Fibroblast of the aortic adventitia (primary cell): ENCODE data around the gene GNG2. TPM values are rescaled to one million over a fixed set of nuclear protein-coding genes. Genes with fewer than 3 reads are reported as not detected.

Experiments used
- DNase-seq: peaks from one replicate; pipeline ENCODE4 v3.0.0-alpha.2; 2010; ENCODE audit warnings: low read depth
- H3K4me3 ChIP-seq: 2 replicates; pipeline ENCODE4 v1.5.1; 2011; ENCODE audit warnings: low read depth, mild to moderate bottlenecking, control low read depth, low read length, moderate library complexity
- total RNA-seq: library from RNA; depleted of rRNA; stranded (reverse); fragments of >200 nt; gene quantifications from 2 replicates; pipeline ENCODE4 v1.2.3, GENCODE V29; 2012; ENCODE audit warnings: low replicate concordance
- TF ChIP-seq, protein P1 (sequence below): IDR thresholded peaks from 2 replicates; pipeline ENCODE4 v1.5.1; 2011; ENCODE audit warnings: mild to moderate bottlenecking, low read length, control low read depth, inconsistent platforms; ENCODE audit not compliant: insufficient read depth

GNG2 gene
- total RNA-seq, 1 donor, result 15.7 TPM

DNA sequence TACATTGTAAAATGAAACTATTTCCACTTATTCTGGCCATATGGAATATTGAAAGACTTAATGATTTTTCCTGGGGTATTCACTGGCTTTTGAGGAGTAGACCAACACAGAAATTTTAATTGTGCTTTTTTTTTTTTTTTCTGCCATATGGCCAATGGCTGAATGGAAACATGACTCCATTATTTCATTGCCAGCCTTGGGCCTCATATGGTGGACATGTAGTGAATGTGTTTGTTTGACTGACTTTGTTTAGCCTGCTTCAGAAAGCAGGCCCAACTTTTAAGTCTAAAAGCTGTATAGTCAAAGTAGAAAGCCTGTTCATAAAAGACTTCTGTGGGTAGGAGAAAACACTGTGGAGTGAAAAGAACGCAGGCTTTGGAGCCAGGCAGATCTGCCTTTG, 2.4 kb downstream of the GNG2 start:
- H3K4me3 ChIP-seq, result no peak overlapping the region
- TF ChIP-seq, protein P1, sequence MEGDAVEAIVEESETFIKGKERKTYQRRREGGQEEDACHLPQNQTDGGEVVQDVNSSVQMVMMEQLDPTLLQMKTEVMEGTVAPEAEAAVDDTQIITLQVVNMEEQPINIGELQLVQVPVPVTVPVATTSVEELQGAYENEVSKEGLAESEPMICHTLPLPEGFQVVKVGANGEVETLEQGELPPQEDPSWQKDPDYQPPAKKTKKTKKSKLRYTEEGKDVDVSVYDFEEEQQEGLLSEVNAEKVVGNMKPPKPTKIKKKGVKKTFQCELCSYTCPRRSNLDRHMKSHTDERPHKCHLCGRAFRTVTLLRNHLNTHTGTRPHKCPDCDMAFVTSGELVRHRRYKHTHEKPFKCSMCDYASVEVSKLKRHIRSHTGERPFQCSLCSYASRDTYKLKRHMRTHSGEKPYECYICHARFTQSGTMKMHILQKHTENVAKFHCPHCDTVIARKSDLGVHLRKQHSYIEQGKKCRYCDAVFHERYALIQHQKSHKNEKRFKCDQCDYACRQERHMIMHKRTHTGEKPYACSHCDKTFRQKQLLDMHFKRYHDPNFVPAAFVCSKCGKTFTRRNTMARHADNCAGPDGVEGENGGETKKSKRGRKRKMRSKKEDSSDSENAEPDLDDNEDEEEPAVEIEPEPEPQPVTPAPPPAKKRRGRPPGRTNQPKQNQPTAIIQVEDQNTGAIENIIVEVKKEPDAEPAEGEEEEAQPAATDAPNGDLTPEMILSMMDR, result no peak
- no peak for DNase-seq

DNA sequence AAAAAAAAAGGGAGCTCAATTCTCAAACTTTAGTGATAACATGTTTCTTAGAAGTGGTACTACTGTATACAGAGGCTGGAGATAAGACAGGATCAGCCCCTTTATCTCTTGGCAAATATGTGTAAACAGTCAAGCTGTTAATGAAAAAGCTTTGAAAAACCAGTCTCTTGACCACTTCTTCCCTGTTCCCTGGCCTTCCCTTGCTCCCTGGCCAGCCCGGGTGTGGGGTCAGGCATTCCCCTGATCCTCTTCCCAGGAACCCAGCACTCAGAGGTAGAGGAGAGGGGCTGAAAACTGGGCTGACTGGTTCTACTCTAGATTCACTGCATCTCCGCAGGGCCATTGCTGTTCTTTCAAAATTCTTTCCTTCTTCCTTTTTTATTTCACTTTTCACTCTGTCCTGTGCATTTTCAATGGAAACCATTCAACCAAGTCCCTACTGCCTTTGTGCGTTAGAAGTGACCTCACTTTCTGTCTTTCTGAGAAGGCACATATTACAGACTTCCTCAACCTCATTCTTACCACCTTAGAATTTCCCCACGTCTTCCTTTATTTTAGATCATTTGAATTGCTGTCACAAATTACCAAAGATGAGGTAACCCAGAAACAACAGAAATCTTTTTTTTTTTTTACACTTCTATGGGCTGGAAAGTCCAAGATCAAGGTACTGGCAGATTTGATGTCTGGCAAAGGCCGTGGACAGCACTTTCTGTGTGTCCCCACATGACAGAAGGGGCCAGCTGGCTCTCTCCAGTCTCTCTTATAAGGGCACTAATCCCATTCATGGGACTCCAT, 5.7 kb downstream of the GNG2 start:
- TF ChIP-seq, protein P1, result no peak
- DNase-seq, result no peak
- H3K4me3 ChIP-seq, result no peak overlapping the region

DNA sequence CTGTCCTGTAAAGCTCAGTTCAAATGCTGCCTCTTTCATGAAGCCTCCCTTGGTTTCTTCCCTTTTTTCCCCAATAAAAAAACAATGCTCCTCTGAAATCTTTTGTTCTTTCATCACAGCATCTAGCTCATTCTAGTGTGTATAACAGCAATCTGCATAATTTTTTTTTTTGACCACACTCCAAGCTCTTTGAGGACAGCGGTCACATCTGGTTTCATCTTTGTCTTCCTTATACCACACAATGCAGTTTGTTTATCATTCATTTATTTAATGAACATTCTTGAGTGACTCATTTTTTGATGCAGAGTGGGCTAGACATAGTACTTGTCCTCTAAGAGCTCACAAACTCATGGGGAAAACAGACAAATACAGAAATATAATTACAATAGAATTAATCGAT, 7.3 kb downstream of the GNG2 start:
- DNase-seq, result no peak
- no peak overlapping the region for H3K4me3 ChIP-seq
- TF ChIP-seq, protein P1, result no peak

DNA sequence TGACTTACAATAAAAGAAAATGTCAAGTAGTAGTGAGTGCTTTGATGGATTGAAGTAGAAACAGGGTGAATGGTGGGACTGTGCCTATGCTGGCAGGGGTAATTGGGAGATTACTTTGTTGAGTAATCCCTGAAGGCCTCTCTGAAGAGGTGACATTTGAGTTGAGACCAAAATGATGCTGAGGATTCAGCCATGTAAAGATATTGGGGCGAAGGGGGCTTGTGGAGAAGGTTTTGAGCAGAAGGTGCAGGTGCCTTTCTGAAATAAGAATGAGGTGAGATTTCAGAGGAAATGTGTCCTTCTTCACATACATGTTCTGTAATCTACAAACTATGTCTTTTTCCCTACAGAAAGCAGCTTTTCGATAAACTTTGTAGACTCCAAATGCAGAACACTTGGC, 8.0 kb downstream of the GNG2 start:
- TF ChIP-seq, protein P1, result no peak
- DNase-seq, result no peak
- no peak overlapping the region for H3K4me3 ChIP-seq

DNA sequence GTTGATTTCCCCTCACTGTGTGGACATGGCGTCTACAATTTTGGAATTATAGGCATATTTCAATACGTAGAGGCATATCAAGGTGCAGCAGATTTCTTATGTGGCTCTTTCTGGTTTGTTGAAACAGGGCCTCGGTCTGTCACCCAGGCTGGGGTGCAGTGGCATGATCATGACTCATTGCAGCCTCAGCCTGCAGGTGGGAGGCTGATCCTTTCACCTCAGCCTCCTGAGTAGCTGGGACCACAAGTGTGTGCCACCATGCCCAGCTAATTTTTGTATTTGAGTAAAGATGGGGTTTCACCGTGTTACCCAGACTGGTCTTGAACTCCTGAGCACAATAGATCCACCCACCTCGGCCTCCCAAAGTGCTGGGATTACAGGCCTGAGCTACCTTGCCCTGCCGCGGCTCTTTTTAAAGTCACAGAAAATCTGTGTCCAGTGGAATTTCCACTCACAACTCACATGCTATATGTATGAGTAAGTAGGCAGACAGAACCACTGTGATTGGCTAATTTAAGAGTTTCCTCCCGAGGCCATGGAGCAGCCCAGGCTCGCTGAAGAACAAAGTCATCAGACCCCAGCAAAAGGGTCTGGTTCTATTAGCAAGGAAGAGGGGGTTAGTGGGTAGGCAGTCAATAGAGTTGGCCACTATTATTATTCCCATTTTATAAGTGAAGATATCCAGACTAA, 9.1 kb downstream of the GNG2 start:
- DNase-seq, result no peak
- TF ChIP-seq, protein P1, result no peak

DNA sequence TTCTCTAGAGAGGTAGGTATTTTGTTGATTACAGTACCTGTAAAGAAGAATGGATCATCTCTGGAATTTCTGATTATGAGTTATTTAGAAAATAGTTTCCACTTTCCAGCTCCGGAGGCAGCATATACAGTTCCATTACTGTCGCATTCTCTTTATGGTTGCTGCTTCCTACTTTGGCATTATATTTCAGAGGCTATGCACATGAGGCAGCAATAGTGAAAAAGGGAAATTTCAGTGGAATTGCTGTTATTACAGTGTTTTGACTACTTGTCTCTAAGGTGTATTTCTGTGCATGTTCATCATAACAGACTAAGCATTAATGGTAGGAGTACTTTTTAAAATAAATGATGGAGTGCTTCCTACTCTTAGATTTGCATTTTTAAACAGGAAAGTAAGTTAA, 10.2 kb downstream of the GNG2 start:
- TF ChIP-seq, protein P1, result no peak
- H3K4me3 ChIP-seq, result no peak overlapping the region
- no peak for DNase-seq

More for the DNA sequence above, 9.1 kb downstream of the GNG2 start:
- no peak overlapping the region for H3K4me3 ChIP-seq
